Pancreas (tissue), 10 donors: ENCODE measurements around the gene FBLN2. TPM values are rescaled to one million over a fixed set of nuclear protein-coding genes. Genes with fewer than 3 reads are reported as not detected.

Experiments
- ATAC-seq, 4 donors: fragments of 200-7000 bp; cut with Tn5 transposase; one replicate each; pipeline versions ENCODE4 v1.8.0 to v1.9.1; 2020; ENCODE audit warnings: mild to moderate bottlenecking in 4 of 4, moderate library complexity in 4 of 4
- DNase-seq, 6 donors: peaks; one replicate each; pipeline ENCODE4 v3.0.0-alpha.2; 2020
- FAIRE-seq: peaks from 2 replicates; lab custom pipeline; 2012; peaks lifted over from hg19 to GRCh38; lab: Jason Lieb, UNC
- H3K27ac ChIP-seq, 4 donors: fragments of 200-600 bp; sonication (generic); 1 replicate in 3 of 4; 2 replicates in 1 of 4; pipeline versions ENCODE4 v1.5.0 to v1.8.0; 2020
- H3K27me3 ChIP-seq, 4 donors: fragments of 200-600 bp; one replicate each; pipeline ENCODE4 v1.8.0; 2021
- H3K36me3 ChIP-seq, 3 donors: fragments of 200-600 bp; sonication (generic) in 1 of 3; one replicate each; pipeline versions ENCODE4 v1.5.0 to v1.8.0; 2020 to 2021
- H3K4me1 ChIP-seq, 3 donors: fragments of 200-600 bp; one replicate each; pipeline ENCODE4 v1.8.0; 2021
- H3K4me3 ChIP-seq, 4 donors: fragments of 200-600 bp; sonication (generic) in 2 of 4; one replicate each; pipeline versions ENCODE4 v1.5.0 to v1.8.0; 2020 to 2021
- H3K9me3 ChIP-seq, 4 donors: fragments of 200-600 bp; one replicate each; pipeline ENCODE4 v1.8.0; 2021
- WGBS, 2 donors: extraction: QIAGEN DNeasy Blood & Tissue Kit; methylation state at CpG; one replicate each; pipeline ENCODE4 v1.1.7; 2013; 5-methylcytosine and 5-hydroxymethylcytosine counted together
- intact Hi-C, 3 donors: fragments of 100-400 bp; cut with DNase I; formaldehyde crosslinking; loops; one replicate each; pipeline versions ENCODE4 v1.11.1 to v1.14.2; 2022
- polyA plus RNA-seq, 2 donors: library from polyadenylated mRNA; stranded (reverse); fragments of 200-250 nt; gene quantifications; one replicate each; pipeline ENCODE4 v1.2.3, GENCODE V29; 2013
- total RNA-seq, 6 donors: library from RNA; stranded (reverse); fragmentation: NEBNext Ultra II Directional in 4 of 6; extraction: Animal tissue kit (Norgen Biotek cat#: 25700) in 4 of 6; gene quantifications; one replicate each; pipeline versions ENCODE4 v1.2.1 to v1.2.4, GENCODE V29; 2021 to 2023
- TF ChIP-seq, protein P1 (sequence below), 4 donors: fragments of 200-600 bp; sonication (generic) in 3 of 4; IDR thresholded peaks; one replicate each; pipeline versions ENCODE4 v1.5.0 to v1.8.0; 2021; ENCODE audit warnings: antibody characterized with exemption in 4 of 4
- donor health status: healthy with polysubstance abuse.
- donor health status: DM: no; HTN: no; CAD: no; lungs with moderate emphysema.
- donor health status: DM: no; HTN: no; CAD: no.
- donor health status: control.
- donor health status: control.
- donor health status: Bipolar disorder and iron deficiency.
- donor health status: DM: yes; HTN: yes; CAD: no.
- donor health status: DM: no; HTN: no; CAD: no.
- donor health status: DM: no; HTN: no; CAD: no.
- donor health status: DM: yes; HTN: yes; CAD: no.

FBLN2 gene
- total and polyA plus RNA-seq, 8 donors = 2.4 to 21.8 (median 4.2) TPM

DNA sequence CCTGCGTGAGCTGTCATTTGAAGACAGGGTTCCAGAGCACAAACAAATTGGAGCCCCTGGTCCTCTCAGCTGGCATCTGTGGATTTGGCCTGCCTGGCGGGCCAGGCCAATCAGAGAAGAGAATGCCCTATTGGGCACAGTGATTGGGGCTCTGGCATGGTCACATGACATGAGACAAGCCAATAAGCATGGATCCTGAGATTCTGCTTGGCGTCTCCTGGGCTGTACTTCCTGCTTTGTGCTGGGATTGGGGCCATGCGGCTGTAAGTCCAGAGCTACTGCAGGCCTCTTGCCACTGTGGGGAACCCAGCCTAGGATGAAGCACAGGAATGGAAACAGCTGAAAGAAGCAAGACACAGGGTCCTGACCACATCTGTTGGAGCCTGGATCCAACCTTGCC, 121.4 kb downstream of the FBLN2 start:
- no peaks in the 10 kb centered on the region for H3K36me3 ChIP-seq
- DNase-seq (no peak), ATAC-seq (no peak), FAIRE-seq (no peak)
- no peaks in the 10 kb centered on the region for H3K4me1 ChIP-seq
- no peak overlapping the region for H3K4me3 ChIP-seq
- TF ChIP-seq, protein P1, sequence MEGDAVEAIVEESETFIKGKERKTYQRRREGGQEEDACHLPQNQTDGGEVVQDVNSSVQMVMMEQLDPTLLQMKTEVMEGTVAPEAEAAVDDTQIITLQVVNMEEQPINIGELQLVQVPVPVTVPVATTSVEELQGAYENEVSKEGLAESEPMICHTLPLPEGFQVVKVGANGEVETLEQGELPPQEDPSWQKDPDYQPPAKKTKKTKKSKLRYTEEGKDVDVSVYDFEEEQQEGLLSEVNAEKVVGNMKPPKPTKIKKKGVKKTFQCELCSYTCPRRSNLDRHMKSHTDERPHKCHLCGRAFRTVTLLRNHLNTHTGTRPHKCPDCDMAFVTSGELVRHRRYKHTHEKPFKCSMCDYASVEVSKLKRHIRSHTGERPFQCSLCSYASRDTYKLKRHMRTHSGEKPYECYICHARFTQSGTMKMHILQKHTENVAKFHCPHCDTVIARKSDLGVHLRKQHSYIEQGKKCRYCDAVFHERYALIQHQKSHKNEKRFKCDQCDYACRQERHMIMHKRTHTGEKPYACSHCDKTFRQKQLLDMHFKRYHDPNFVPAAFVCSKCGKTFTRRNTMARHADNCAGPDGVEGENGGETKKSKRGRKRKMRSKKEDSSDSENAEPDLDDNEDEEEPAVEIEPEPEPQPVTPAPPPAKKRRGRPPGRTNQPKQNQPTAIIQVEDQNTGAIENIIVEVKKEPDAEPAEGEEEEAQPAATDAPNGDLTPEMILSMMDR (IDR thresholded peaks at IDR 0.05) = no peak
- no peaks in the 10 kb centered on the region for H3K9me3 ChIP-seq
- intact Hi-C loops = no loop called here
- 68 to 77% methylated on average over 4 of the region's 4 CpGs for WGBS, 2 donors
- H3K27ac ChIP-seq = no peak overlapping the region
- no peaks in the 10 kb centered on the region for H3K27me3 ChIP-seq

DNA sequence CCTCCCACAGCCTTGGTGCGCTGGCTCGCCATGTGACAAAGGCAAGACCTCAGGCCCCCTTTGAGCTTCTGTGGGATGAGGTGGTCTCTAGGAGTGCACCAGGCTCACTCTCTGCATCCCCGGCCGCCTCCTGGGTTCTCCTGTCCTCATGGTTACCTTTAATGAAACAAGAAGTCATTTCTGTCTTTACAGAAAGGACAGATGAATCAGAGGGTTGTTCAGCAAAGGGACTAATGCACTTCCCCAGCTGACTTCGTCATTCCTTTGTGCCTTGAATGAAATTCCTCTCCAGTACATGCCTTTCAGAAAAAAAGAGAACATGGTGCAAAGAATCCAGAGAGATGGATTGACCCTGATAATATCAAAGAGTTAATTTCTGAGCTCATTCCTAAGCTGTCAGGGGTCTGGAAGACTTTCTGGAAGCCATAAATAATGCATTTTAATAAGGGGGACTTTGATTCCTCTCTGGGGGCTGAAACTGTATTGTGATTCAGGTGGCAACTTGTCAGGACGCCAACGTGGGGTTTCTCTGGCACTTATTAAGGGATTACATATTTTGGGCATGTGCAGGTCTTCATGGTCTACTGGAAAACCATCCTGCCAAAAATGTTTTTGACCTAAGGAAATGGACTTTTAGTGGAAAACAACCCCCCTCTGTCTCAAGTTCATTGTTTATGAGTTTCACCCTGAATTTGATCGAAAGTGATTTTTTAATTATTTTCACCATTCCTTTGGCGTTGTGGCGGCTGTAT, 122.7 kb downstream of the FBLN2 start:
- H3K27me3 ChIP-seq = peaks cover 0 to 5% (median 0%) of the 10 kb centered on the region in 4 donors

DNA sequence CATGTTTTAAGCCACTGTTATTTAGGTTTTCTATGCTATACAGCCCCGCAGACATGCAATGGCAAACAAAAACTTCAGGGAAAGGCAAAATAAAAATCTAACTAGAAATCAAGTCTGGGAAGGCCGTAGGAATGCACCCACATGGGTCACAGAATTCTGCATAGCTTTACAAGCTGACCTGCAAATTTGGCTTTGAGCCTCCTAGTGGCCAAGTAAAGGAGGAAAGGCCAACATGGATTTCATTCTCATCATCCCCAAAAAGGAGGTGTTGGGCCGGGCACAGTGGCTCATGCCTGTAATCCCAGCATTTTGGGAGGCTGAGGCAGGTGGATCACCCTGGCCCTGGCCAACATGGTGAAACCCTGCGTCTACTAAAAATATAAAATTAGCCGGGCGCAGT, 124.3 kb downstream of the FBLN2 start:
- H3K27me3 ChIP-seq = peaks cover 0 to 8% (median 0%) of the 10 kb centered on the region in 4 donors
- H3K9me3 ChIP-seq = no peaks in the 10 kb centered on the region
- DNase-seq = no peak
- no peak overlapping the region for H3K27ac ChIP-seq
- FAIRE-seq = no peak
- TF ChIP-seq, protein P1 (IDR thresholded peaks at IDR 0.05) = no peak
- no peak overlapping the region for H3K4me3 ChIP-seq
- H3K4me1 ChIP-seq = no peaks in the 10 kb centered on the region
- WGBS, 2 donors = 72 to 82% methylated on average over 6 of the region's 6 CpGs
- ATAC-seq = no peak
- intact Hi-C loops = no loop called here
- H3K36me3 ChIP-seq = no peaks in the 10 kb centered on the region

More for the DNA sequence above, 122.7 kb downstream of the FBLN2 start:
- Histone ChIP-seq H3K4me3 (no peak overlapping the region), H3K9me3 (no peaks in the 10 kb centered on the region), H3K27ac (no peak overlapping the region), H3K36me3 (no peaks in the 10 kb centered on the region), H3K4me1 (no peaks in the 10 kb centered on the region)
- ATAC-seq = no peak
- DNase-seq = no peak
- TF ChIP-seq, protein P1 (IDR thresholded peaks at IDR 0.05) = no peak
- FAIRE-seq = no peak
- intact Hi-C loops = no loop called here
- WGBS, 2 donors = 43 to 56% methylated on average over 10 of the region's 10 CpGs

DNA sequence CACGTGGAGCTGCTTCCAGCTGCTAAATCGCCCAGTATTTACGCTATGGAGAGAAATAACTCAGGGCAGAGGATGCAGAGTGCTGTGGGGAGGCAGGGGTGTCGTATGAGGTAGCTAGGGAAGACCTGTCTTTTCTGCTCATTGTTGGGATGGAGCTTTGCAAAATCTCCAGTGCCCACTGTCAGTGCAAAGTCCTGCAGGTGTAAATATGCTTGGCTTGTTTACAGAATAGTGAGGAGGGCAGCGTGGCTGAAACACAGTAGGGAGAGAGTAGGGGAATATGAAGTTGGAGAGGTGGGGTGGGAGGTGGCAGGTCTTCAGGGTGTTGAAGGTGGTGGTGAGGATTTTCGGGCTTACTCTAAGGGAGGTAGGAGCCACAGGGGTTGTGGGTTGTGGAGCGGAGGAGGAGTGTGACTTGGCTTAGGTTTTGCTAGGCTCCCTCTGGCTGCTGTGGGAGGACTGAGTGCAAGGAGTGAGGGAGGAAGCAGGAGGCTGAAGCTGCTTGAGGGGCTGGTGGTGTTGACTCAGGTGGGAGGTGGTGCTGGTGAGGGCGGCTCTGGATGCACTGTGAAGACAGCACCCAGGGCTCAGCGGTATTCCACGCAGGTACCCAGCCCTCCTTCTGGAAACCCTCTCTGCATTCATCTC, 125.7 kb downstream of the FBLN2 start:
- TF ChIP-seq, protein P1 (IDR thresholded peaks at IDR 0.05) = no peak
- H3K36me3 ChIP-seq = no peaks in the 10 kb centered on the region
- DNase-seq (peak in 1 of 6 donors; percentile 27), FAIRE-seq (no peak), ATAC-seq (no peak)
- H3K4me1 ChIP-seq = no peaks in the 10 kb centered on the region
- no peak overlapping the region for H3K4me3 ChIP-seq
- H3K27ac ChIP-seq = no peak overlapping the region
- peaks cover 0 to 8% (median 0%) of the 10 kb centered on the region in 4 donors for H3K27me3 ChIP-seq
- H3K9me3 ChIP-seq = no peaks in the 10 kb centered on the region
- WGBS, 2 donors = 33 to 35% methylated on average over 10 of the region's 10 CpGs
- intact Hi-C loops = no loop called here
